Measurements from ENCODE around the gene MCTS1. TPM values are rescaled to one million over a fixed set of nuclear protein-coding genes. Genes with fewer than 3 reads are reported as not detected.
A peak's percentile ranks its signal among the peaks of the same experiment; 100 is the strongest.

Gene MCTS1
- polyA plus RNA-seq, 1 experiment: 36.9 TPM

DNA sequence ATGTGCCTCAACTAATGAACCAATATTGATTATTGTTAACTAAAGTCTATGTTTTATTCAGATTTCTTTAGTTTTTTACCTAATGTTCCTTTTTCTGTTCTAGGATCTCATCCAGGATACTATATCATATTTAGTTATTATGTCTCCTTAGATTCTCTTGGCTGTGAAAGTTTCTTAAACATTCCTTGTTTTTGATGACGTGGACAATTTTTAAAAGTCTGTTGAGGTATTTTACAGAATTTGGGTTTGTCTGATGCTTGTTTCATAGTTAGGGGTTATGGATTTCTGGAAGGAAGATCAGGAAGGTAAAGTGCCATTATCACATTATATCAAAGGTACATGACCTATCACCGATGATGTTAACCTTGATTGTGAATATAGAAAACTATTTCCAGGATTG is 18.2 kb upstream of the MCTS1 start:
- H3K27me3 ChIP-seq (ENCODE audit: control insufficient read depth, insufficient read depth, low read length): no peaks in the 10 kb centered on the region
- ChIA-PET CTCF (no interaction called here), POLR2A (no interaction called here)
- no peak overlapping the region for H3K4me3 ChIP-seq (ENCODE audit: low read depth, low read length)
- H3K36me3 ChIP-seq (ENCODE audit: control insufficient read depth, insufficient read depth, low read length): no peaks in the 10 kb centered on the region
- no peak for DNase-seq (ENCODE audit: low read depth)
- TF ChIP-seq, protein P1, sequence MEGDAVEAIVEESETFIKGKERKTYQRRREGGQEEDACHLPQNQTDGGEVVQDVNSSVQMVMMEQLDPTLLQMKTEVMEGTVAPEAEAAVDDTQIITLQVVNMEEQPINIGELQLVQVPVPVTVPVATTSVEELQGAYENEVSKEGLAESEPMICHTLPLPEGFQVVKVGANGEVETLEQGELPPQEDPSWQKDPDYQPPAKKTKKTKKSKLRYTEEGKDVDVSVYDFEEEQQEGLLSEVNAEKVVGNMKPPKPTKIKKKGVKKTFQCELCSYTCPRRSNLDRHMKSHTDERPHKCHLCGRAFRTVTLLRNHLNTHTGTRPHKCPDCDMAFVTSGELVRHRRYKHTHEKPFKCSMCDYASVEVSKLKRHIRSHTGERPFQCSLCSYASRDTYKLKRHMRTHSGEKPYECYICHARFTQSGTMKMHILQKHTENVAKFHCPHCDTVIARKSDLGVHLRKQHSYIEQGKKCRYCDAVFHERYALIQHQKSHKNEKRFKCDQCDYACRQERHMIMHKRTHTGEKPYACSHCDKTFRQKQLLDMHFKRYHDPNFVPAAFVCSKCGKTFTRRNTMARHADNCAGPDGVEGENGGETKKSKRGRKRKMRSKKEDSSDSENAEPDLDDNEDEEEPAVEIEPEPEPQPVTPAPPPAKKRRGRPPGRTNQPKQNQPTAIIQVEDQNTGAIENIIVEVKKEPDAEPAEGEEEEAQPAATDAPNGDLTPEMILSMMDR (IDR thresholded peaks at IDR 0.05; ENCODE audit: insufficient read depth, low read depth, low read length): no peak

- POLR2A ChIA-PET: interaction anchor here (0.6 to 1.3 kb wide), 3 partner anchors 43 to 120 kb away, joined by 3 to 7 read pairs (median 4); partner anchors contain the start of gene CUL4B
- CTCF ChIA-PET: interaction anchor here (1.3 kb wide), 1 partner anchor 43 kb away, joined by 3 read pairs; the partner anchor contains the start of gene CUL4B
These were observed 471 bp downstream of the MCTS1 start for GRCh38 chrX:120604361-120604782.

DNA sequence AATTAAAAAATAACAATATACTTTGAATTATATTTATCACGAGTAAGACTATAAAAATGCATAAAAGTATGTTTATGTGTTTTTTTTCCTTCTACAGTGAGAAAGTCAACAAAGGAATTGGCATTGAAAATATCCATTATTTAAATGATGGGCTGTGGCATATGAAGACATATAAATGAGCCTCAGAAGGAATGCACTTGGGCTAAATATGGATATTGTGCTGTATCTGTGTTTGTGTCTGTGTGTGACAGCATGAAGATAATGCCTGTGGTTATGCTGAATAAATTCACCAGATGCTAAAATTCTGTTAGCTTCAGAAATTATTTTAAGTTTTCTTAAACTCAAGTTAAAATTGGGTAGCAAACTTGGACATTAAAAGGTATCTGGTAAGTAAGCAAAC is 8.2 kb downstream of the MCTS1 start:
- ChIA-PET POLR2A (no interaction called here), CTCF (no interaction called here)
- H3K36me3 ChIP-seq (ENCODE audit: control insufficient read depth, insufficient read depth, low read length): no peaks in the 10 kb centered on the region
- DNase-seq (ENCODE audit: low read depth): no peak
- TF ChIP-seq, protein P1 (IDR thresholded peaks at IDR 0.05; ENCODE audit: insufficient read depth, low read depth, low read length): no peak
- H3K4me3 ChIP-seq (ENCODE audit: low read depth, low read length): no peak overlapping the region
- H3K27me3 ChIP-seq (ENCODE audit: control insufficient read depth, insufficient read depth, low read length): no peaks in the 10 kb centered on the region

More at GRCh38 chrX:120604361-120604782, 471 bp downstream of the MCTS1 start:
- no peak for DNase-seq (ENCODE audit: low read depth)
- Histone ChIP-seq H3K27me3 (ENCODE audit: control insufficient read depth, insufficient read depth, low read length) (no peaks in the 10 kb centered on the region), H3K36me3 (ENCODE audit: control insufficient read depth, insufficient read depth, low read length) (no peaks in the 10 kb centered on the region), H3K4me3 (ENCODE audit: low read depth, low read length) (peak overlapping the region; percentile 59)
- TF ChIP-seq, protein P1 (IDR thresholded peaks at IDR 0.05; ENCODE audit: insufficient read depth, low read depth, low read length): no peak

DNA sequence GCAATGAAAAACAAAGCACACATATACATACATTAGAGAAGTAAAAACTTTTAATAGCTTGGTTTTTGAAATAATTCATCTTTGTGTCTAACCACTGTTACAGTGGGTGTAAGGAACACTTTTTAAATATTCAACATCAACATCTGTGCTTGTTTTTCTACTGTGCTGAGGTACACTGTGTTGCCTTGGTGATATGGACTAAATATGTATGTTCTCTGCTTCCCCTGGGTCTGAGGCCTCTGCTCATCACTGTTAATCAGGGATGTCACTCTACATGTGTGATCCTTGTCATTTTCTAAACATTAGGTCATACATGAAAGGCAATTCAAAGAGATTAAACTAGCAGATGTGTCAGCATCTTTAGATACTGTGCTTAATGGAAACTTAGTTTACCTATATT is 10.9 kb downstream of the MCTS1 start:
- no peaks in the 10 kb centered on the region for H3K27me3 ChIP-seq (ENCODE audit: control insufficient read depth, insufficient read depth, low read length)
- ChIA-PET CTCF (interaction anchor here (0.6 kb wide), 1 partner anchor 234 kb away, joined by 3 read pairs; no protein-coding TSS in a partner anchor), POLR2A (interaction anchor here (0.5 kb wide), 1 partner anchor 11 kb away, joined by 3 read pairs; the partner anchor contains the start of gene MCTS1)
- TF ChIP-seq, protein P1 (IDR thresholded peaks at IDR 0.05; ENCODE audit: insufficient read depth, low read depth, low read length): no peak
- no peak for DNase-seq (ENCODE audit: low read depth)
- H3K4me3 ChIP-seq (ENCODE audit: low read depth, low read length): no peak overlapping the region
- H3K36me3 ChIP-seq (ENCODE audit: control insufficient read depth, insufficient read depth, low read length): no peaks in the 10 kb centered on the region

DNA sequence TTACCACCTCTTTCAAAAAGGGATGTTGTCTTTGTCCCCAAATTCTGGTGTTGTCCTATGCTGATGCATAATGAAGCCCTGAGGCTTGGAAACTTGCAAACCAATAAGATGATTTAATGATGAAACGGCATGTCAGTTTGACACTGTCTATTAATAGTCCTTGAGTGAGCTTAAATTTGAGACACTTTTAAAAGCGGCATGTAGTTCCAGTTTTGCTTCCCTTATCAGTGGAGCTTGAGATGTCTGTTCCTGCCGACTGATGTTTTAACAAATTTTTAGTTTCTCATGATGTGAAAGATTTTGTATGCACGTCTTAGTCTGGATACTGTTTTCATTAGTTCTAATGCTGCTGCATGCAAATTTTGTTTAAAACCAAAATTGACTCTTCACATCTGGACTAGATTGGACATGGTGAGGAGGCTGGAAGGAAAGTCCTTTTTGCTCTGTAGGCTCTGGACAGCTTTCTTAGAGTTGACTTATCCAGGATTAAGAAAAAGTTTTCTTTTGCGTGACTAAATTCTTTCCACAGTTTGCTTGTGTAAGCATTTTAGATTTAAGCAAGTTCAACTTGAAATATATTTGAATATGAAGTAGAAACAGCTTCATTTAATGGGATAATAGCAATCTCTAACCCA is 14.2 kb downstream of the MCTS1 start:
- ChIA-PET CTCF (no interaction called here), POLR2A (no interaction called here)
- Histone ChIP-seq H3K27me3 (ENCODE audit: control insufficient read depth, insufficient read depth, low read length) (no peaks in the 10 kb centered on the region), H3K4me3 (ENCODE audit: low read depth, low read length) (no peak overlapping the region), H3K36me3 (ENCODE audit: control insufficient read depth, insufficient read depth, low read length) (no peaks in the 10 kb centered on the region)
- no peak for DNase-seq (ENCODE audit: low read depth)
- TF ChIP-seq, protein P1 (IDR thresholded peaks at IDR 0.05; ENCODE audit: insufficient read depth, low read depth, low read length): no peak

All from BJ (cell line).